HepG2 (cell line): ENCODE data around the gene C19orf33. TPM values are rescaled to one million over a fixed set of nuclear protein-coding genes. Genes with fewer than 3 reads are reported as not detected.

Experiments
- AKAP8 ChIP-seq: sonication (generic); formaldehyde crosslinking; IDR thresholded peaks from 2 replicates; pipeline ENCODE4 v1.5.1; 2020; ENCODE audit warnings: mild to moderate bottlenecking, missing genetic modification reagents
- FOXJ3 ChIP-seq: sonication (generic); formaldehyde crosslinking; IDR thresholded peaks from 2 replicates; pipeline ENCODE4 v1.4.0; 2020; ENCODE audit warnings: missing genetic modification reagents, mild to moderate bottlenecking, borderline replicate concordance
- FOXK1 ChIP-seq: sonication (generic); formaldehyde crosslinking; IDR thresholded peaks from 2 replicates; pipeline ENCODE4 v1.4.0; 2020; ENCODE audit warnings: low read depth, missing genetic modification reagents, borderline replicate concordance
- GATA4 ChIP-seq: sonication (generic); IDR thresholded peaks from 2 replicates; pipeline ENCODE4 v1.6.1; 2016; ENCODE audit warnings: antibody characterized with exemption, low read depth, borderline replicate concordance
- HOXA9 ChIP-seq: sonication (generic); formaldehyde crosslinking; IDR thresholded peaks from 2 replicates; pipeline ENCODE4 v1.8.1; 2022; ENCODE audit warnings: missing genetic modification reagents, mild to moderate bottlenecking, moderate library complexity, borderline replicate concordance
- KAT7 ChIP-seq: IDR thresholded peaks from 2 replicates; pipeline ENCODE4 v1.6.1; 2018; ENCODE audit warnings: borderline replicate concordance, missing compliant biosample characterization
- NR3C1 ChIP-seq: sonication (generic); formaldehyde crosslinking; IDR thresholded peaks from 2 replicates; pipeline ENCODE4 v1.4.0; 2020; ENCODE audit warnings: missing genetic modification reagents
- RAD21 ChIP-seq: fragments of 450-650 bp; formaldehyde crosslinking; IDR thresholded peaks from 2 replicates; pipeline ENCODE4 v1.5.0; 2020; ENCODE audit warnings: mild to moderate bottlenecking
- RBM22 ChIP-seq: fragments of 200-400 bp; formaldehyde crosslinking; optimal IDR thresholded peaks from 2 replicates; pipeline ENCODE3; 2017; ENCODE audit warnings: mild to moderate bottlenecking, low read length, moderate library complexity
- SAP130 ChIP-seq: IDR thresholded peaks from 2 replicates; pipeline ENCODE4 v1.6.1; 2016; ENCODE audit warnings: low read depth
- SNAPC5 ChIP-seq: sonication (generic); formaldehyde crosslinking; IDR thresholded peaks from 2 replicates; pipeline ENCODE4 v1.8.1; 2023; ENCODE audit warnings: mild to moderate bottlenecking, missing genetic modification reagents, borderline replicate concordance
- TAF15 ChIP-seq: fragments of 200-400 bp; formaldehyde crosslinking; IDR thresholded peaks from one replicate; pipeline ENCODE4 v1.6.1; 2018; ENCODE audit warnings: mild to moderate bottlenecking, low read depth, low read length; ENCODE audit not compliant: poor library complexity, severe bottlenecking
- TBX2 ChIP-seq: sonication (generic); formaldehyde crosslinking; IDR thresholded peaks from 2 replicates; pipeline ENCODE4 v1.5.0; 2020; ENCODE audit warnings: missing genetic modification reagents, mild to moderate bottlenecking, borderline replicate concordance
- TIGD3 ChIP-seq: sonication (generic); formaldehyde crosslinking; IDR thresholded peaks from 2 replicates; pipeline ENCODE4 v1.5.1; 2020; ENCODE audit warnings: mild to moderate bottlenecking, missing genetic modification reagents, borderline replicate concordance
- ZBTB26 ChIP-seq: IDR thresholded peaks from 2 replicates; pipeline ENCODE4 v1.6.1; 2016; ENCODE audit warnings: missing compliant biosample characterization, missing genetic modification reagents, borderline replicate concordance
- ZBTB3 ChIP-seq: sonication (generic); formaldehyde crosslinking; IDR thresholded peaks from 2 replicates; pipeline ENCODE4 v1.4.0; 2020; ENCODE audit warnings: low read depth, mild to moderate bottlenecking, moderate library complexity, missing genetic modification reagents, borderline replicate concordance
- ZC3H4 ChIP-seq: sonication (generic); formaldehyde crosslinking; IDR thresholded peaks from 2 replicates; pipeline ENCODE4 v1.4.0; 2020; ENCODE audit warnings: missing genetic modification reagents, borderline replicate concordance
- ZNF101 ChIP-seq: sonication (generic); formaldehyde crosslinking; IDR thresholded peaks from 2 replicates; pipeline ENCODE4 v1.4.0; 2020; ENCODE audit warnings: mild to moderate bottlenecking, low read depth, missing genetic modification reagents, borderline replicate concordance
- ZNF24 ChIP-seq: fragments of 450-650 bp; IDR thresholded peaks from 2 replicates; pipeline ENCODE4 v1.6.1; 2017; ENCODE audit warnings: antibody characterized with exemption, mild to moderate bottlenecking
- polyA plus RNA-seq, 8 experiments: library from polyadenylated mRNA; depleted of rRNA in 3 of 8; stranded (reverse) in 7 of 8; unstranded in 1 of 8; fragments of >200 nt; fragmentation: Illumina TruSeq in 4 of 8; extraction: Trizol in 4 of 8; gene quantifications; 2 replicates each; pipeline versions ENCODE4 v1.2.1 to v1.2.3, GENCODE V29; 2011 to 2016; ENCODE audit warnings: low read depth in 4 of 8, missing spikeins in 1 of 8, mixed read lengths in 1 of 8; ENCODE audit not compliant: insufficient read depth in 1 of 8
- total RNA-seq, 5 experiments: library from RNA; depleted of rRNA; stranded (reverse); fragments of >200 nt; fragmentation: Illumina TruSeq; extraction: Trizol; gene quantifications; 2 replicates each; pipeline ENCODE4 v1.2.3, GENCODE V29; 2016; ENCODE audit warnings: low read depth in 1 of 5
- TF ChIP-seq, protein P1 (sequence below): IDR thresholded peaks from 2 replicates; pipeline ENCODE4 v1.6.1; 2016
- TF ChIP-seq, protein P2 (sequence below): IDR thresholded peaks from 2 replicates; pipeline ENCODE4 v1.4.0; 2020; ENCODE audit warnings: mild to moderate bottlenecking, missing genetic modification reagents

C19orf33 gene
- total and polyA plus RNA-seq, 2 of the 13 experiments (the other 11 are each of a cell fraction or from before 2014, with no cell fraction given): 2.5 to 3.3 TPM

DNA sequence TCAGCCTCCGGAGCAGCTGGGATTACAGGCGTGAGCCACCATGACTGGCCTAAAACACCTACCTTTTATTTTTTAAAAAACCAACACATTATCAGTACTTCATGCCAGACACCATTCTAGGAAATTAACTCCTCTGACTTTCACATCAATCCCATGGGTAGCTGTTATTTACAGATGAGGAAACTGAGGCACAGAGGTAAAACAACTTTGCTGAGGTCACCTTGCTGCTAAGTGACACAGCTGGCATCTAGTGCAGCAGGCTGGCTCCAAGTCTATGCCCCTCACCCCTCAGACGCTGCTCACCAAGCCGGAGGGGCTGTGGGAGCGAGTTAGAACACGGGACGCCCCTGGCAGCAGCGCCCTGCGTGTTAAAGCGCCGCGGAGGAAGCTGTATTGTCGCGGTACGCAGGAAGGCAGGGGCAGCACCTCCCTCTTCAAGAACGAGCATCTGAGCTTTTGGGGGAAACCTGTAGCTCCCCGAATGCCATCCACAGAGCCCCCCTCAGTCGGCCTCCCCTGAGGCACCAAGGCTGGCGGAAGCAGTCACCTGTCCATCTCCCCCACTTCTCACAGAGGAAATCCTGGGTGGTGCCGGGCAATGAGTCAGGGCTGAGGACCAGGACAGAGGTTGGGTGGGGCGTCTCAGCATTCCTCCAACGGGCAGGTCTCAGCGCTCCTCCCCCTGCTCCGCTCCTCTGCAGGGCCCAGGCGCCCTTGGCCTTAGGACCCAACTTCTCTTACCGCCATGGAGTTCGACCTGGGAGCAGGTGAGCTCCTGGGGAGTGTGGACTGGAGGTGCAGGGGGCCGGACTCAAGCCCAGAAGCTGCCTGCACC lies at the start of gene C19orf33 (continued):
- TF ChIP-seq ZNF24 (no peak), ZNF101 (CRISPR knock-in tag) (no peak), SAP130 (CRISPR knock-in tag) (0 out of 2 replicates have a peak, but pooled peaks have one; percentile 21), TBX2 (CRISPR knock-in tag) (0 out of 2 replicates have a peak, but pooled peaks have one; percentile 41), ZBTB26 (CRISPR knock-in tag) (no peak), RAD21 (CRISPR knock-in tag) (no peak), ZC3H4 (CRISPR knock-in tag) (no peak), TAF15 (no peak), NR3C1 (no peak), SNAPC5 (no peak), KAT7 (CRISPR knock-in tag) (no peak), TIGD3 (no peak), HOXA9 (no peak), FOXJ3 (CRISPR knock-in tag) (no peak), ZBTB3 (CRISPR knock-in tag) (no peak), GATA4 (no peak), AKAP8 (no peak), RBM22 (no peak), FOXK1 (CRISPR knock-in tag) (no peak)
- TF ChIP-seq, protein P1, sequence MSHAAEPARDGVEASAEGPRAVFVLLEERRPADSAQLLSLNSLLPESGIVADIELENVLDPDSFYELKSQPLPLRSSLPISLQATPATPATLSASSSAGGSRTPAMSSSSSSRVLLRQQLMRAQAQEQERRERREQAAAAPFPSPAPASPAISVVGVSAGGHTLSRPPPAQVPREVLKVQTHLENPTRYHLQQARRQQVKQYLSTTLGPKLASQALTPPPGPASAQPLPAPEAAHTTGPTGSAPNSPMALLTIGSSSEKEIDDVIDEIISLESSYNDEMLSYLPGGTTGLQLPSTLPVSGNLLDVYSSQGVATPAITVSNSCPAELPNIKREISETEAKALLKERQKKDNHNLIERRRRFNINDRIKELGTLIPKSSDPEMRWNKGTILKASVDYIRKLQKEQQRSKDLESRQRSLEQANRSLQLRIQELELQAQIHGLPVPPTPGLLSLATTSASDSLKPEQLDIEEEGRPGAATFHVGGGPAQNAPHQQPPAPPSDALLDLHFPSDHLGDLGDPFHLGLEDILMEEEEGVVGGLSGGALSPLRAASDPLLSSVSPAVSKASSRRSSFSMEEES (CRISPR knock-in tag): no peak
- TF ChIP-seq, protein P2, sequence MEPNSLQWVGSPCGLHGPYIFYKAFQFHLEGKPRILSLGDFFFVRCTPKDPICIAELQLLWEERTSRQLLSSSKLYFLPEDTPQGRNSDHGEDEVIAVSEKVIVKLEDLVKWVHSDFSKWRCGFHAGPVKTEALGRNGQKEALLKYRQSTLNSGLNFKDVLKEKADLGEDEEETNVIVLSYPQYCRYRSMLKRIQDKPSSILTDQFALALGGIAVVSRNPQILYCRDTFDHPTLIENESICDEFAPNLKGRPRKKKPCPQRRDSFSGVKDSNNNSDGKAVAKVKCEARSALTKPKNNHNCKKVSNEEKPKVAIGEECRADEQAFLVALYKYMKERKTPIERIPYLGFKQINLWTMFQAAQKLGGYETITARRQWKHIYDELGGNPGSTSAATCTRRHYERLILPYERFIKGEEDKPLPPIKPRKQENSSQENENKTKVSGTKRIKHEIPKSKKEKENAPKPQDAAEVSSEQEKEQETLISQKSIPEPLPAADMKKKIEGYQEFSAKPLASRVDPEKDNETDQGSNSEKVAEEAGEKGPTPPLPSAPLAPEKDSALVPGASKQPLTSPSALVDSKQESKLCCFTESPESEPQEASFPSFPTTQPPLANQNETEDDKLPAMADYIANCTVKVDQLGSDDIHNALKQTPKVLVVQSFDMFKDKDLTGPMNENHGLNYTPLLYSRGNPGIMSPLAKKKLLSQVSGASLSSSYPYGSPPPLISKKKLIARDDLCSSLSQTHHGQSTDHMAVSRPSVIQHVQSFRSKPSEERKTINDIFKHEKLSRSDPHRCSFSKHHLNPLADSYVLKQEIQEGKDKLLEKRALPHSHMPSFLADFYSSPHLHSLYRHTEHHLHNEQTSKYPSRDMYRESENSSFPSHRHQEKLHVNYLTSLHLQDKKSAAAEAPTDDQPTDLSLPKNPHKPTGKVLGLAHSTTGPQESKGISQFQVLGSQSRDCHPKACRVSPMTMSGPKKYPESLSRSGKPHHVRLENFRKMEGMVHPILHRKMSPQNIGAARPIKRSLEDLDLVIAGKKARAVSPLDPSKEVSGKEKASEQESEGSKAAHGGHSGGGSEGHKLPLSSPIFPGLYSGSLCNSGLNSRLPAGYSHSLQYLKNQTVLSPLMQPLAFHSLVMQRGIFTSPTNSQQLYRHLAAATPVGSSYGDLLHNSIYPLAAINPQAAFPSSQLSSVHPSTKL (CRISPR knock-in tag): 0 out of 2 replicates have a peak, but pooled peaks have one; percentile 5
